CD4-positive, alpha-beta T cell treated with Interleukin-21 for 1 hour (primary cell): ENCODE data around the gene SPOCK2.

Experiments used
- DNase-seq: peaks from one replicate; pipeline ENCODE4 v3.0.0-alpha.2; 2020

SPOCK2 gene

DNA sequence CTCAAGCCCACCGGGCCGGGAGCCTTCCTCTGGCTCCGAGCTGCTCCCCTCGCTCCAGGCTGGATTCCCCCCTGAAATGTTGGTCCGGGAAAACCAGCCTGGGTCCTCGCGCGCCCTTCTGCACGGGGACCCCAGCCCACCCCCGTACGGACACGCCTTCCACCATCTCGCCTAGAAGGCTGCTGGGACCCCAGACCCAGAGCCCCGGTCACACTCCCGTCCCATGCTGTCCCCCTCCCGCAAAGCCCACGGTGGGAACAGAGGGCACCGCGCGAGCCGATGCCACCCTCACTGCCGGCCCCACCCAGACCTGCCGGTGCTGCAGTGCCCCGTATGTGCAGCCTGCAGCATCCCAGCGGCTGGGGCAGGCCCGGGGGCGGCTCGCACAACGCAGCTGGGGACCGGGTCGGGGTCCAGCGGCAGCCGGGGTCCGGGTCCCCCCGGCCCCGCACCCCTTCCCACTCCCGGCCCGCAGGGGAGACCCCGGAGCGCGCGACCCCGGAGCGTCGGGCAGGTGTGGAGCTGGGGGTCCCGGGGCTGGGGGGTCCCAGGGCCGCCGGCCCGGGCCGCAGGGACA is 871 bp downstream of the SPOCK2 start:
- DNase-seq, result peak; percentile 49

DNA sequence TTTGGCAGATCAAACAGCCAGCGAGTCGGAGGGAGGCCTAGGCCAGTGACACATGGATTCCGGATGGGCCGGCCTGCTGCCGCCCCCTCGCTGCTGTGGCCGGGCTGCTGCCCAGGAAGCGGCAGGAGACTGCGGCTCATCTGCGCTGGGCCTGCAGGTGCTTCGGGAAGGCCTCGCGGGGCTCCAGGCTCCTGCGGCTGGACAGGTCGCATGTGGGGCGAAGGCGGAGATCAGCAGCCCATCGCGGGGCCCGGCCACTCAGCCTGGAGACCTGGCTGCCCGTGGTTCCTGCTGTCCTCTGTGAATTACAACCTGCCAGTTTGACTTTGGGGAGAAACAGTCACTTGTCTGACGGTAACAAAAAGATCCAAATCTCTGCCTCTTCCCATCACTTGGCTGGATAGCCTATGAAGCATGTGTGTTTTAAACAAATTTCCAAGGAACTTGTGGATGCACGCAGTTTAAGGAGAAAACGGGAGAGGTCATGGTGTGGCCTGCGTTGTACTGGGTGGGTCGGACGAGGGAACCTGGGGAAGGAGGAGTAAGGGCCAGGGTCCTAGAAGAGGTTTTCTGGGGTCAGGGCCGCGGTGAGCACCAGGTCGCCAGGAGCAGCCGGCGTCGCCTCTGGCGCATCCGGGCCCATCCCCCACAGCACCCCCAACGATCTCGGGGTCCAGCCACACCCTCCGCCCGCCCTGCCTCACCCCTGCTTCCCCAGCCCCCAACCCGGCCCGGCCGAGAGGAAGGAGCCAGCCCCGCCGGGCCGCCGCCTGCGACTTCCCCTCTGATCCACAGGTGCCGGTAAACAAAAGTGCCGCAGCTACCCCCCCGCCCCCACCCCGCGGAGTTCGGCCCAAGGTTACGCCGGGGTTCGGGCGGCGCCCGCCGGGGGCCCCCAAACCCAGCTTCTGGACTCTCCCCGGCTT is 1.6 kb downstream of the SPOCK2 start:
- peak; percentile 80 for DNase-seq

DNA sequence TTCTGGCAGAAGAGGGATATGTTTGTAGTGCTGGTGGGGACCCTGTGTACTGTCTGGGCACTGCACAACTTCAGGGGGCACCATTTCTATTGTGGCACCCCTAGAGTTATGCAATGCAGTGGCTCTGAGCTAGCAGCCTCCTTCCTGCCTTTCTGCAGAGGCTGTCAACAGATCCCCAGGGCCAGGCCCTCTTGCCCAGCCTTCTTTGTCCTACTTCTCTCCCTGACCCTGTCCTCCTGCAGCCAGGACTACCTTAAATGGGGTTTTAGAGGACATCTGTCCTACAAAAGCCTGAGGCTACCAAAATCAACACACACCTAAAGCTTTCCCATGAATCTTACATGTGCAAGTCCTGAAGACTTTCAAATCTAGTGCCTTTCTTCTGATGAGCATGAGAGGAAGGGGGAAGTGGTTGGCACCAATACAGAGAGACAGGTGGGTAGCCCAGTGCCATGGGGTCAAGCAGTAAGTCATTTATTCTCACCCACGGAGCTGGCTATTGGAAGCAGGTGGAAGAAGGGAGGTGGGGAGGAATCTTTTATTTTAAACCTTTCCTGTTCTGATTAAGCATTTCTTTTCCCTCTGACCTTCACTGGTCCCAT is 2.4 kb downstream of the SPOCK2 start:
- no peak for DNase-seq

DNA sequence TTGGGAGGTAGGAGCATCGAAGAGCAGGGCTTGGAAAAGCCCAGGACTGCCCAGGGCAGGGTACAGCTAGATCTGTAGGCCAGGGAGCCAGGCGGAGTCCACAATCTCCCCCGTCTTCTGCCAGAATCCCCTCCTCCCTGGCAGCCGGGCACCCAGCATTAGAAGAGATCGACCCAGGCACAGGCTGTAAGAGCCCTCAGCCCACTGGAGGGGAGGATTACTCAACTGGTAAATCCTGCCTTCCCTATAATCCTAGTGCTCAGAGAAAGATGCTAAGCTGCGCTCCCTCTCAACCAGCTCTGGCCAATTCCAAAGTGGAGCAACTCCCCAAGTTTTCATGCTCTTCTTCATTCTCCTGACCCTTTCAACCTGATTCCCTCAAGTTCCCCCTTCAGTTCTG is 3.2 kb downstream of the SPOCK2 start:
- DNase-seq, result no peak

DNA sequence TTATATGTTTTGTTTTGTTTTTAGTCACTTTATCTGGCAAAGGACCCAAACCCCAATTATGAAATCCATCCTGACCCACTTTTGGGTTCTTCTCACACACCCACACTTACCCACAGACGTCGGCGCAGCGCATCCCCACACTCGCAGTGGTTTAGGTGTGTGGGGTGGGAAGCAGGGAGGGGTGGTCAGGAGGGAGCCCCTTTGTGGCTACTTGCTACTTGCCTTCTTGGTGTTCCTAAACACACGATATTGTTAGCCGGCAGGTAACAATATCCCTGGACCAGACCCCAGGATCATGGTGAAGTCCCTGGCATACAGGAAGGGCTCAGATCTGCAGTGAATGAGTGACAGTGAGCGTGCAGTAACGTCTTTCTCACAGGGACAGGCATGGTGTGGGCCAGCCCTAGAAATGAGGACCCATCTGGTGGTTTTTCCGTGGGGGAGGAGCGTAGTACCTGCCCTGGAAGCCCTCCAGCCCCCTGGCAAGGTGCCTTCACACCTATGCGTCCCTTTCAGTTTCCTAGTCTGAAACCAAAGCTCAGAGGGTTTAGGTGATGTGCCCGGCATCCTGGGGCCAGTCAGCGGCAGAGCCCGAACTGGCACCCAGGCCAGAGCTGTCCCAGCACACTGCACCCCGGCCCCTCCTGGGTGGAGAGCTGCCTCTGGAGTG is 4.4 kb downstream of the SPOCK2 start:
- peak; percentile 78 for DNase-seq

DNA sequence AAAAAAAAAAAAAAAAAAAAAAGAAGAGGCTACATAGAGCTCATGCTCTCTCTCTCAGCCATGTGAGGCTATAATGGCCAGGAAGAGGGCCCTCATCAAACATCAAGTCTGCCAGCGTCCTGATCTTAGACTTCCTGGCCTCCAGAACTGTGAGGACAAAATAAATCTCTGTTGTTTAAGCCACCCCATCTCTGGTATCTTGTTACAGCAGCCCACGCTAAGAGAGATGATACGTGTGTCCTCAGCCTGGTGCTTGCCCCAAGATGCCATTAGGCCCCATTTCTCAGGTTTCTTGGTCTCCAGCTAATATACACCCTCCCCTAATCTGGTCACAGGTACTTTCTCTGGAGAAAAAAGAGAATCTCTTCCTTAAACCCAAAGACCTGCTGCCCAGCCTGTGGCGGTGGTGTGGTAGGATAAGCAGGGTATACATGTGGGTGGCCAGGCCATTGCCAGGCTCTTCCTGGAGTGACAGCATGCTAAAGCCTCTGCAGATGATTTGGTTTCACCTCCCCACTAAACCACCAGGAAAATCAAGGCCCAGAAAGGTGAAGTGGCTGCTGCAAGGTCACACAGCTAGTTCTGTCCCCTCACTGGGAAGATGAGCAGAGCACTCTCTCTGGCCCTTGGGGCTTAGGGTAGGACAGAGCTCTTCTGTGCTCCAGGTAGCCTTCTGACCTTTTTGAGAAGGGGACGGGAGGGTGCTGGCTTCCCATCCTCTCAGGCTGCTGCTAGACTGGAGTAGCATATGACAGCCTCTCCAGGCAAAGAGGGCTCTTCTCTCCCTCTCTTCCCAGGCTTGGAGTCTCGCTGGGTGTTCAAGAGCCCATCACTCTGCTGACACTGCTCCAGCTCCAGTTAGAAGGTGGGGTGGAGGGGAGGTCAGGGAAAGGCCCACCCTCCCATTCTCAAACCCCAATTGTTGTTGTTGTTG is 5.2 kb downstream of the SPOCK2 start:
- DNase-seq, result no peak

DNA sequence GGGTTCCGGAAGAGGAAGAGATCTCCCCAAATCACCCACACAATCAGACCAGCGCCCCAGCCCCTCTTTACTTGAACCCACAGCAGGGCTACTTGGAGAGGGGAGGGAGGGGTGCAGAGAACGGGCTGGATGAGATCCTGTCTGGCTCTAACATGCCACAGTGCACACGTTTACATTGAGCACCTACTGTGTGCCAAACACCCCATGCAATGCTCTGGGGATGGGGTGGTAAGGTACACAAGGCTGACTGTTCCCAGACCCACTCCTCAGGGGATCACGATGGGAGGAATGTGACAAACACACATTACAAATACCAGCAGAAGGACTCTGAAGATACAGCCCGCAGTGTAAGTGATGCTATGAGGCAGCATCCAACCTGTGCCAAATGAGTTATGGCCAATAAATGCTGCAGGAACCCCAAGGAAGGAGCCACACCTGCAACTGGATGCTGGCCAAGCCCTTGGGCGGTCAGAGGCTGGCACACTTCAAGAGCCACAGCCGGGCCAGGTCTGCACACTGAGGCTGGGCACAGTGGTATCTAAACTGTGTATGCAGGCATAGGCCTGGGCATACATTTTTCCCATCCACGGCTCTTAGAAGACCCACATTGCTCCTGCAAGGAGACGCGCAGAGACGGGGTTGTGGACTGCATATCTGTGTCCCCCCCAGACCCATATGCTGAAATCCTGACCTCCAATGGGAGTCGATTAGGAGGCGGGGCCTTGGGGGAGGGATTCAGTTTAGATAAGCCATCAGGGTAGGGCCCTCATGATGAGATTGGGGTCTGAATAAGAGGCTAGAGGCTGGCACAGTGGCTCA is 6.4 kb downstream of the SPOCK2 start:
- no peak for DNase-seq

GRCh38 chr10:72081210-72081609 is 7.1 kb downstream of the SPOCK2 start:
- no peak for DNase-seq

- DNase-seq, result no peak
Measured at GRCh38 chr10:72080042-72080975, 8.0 kb downstream of the SPOCK2 start.

DNA sequence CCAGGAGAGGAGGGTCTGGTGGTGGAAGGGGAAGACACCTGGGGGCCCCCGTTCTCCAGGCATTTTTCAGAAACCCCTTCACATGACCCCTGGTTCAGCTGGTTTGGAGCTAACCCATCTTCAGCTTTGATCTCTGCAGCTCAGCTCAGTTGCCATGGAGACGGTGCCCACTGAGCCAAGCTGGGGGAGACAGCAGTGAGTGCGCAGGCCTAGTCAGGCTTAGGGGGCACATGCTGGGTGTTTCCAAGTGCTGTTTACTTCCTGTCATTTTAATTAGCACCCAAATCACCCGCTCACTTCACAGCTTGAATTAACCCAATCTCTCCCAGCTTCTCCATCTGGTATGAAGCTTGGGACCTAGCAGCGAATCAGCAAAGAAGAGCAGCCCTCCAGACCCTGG is 9.0 kb downstream of the SPOCK2 start:
- peak; percentile 83 for DNase-seq

GRCh38 chr10:72077275-72077990 is 10.9 kb downstream of the SPOCK2 start:
- DNase-seq, result no peak

DNA sequence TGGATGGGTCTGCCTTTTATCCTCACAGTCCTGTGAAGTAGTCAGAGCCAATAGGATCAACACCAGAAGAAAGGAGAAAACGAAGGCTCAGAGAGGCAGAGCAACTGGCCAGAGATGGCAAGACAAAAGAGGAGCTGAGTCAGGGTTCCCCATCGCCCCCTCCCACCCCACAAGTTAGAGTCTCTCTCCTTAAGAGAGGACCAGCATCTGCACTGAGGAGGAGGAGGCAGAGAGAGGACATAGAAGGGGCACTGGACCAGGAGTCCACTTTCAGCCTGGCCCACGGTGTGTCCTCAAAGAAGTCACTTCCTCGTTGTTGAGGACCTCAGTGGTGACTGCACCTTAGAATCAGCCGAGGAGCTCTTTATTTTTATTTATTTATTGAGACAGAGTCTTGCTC is 11.6 kb downstream of the SPOCK2 start:
- no peak for DNase-seq

DNA sequence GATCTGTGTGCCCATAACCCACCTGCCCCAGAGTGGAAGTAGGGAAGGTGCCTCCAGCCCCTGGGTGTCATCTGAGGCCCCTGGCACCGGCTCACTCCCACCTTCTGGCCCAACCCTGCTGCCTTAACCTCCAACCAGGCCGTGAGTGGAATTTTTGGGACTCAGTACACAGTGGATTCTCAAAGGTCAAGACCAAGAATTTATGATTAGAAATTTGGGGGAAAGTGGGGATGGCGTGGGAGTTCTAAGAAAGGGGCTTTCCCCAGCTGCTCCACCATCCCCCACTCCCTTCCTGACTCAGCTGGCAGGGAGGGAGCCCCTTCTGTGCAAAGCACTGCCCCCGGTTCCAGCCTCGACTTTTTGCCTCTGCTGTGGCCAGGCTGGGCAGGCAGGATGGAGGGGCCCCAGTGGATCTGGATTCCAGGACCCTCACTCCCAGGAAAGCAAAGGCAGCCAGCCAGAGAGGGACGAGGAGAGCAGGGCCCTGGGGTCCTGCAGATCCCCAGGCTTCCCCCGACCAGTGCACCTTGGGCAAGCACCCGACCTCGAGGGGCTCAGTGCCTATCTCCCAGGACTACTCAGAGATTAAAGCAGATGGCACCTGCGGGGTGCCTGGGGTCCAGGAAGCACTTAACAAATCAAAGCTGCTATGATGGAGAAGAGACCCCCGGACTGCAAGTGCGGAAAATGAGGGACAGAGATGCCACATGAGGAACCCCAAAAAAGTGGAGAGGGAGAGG is 12.8 kb downstream of the SPOCK2 start:
- no peak for DNase-seq

GRCh38 chr10:72074574-72075375 is 13.6 kb downstream of the SPOCK2 start:
- no peak for DNase-seq

DNA sequence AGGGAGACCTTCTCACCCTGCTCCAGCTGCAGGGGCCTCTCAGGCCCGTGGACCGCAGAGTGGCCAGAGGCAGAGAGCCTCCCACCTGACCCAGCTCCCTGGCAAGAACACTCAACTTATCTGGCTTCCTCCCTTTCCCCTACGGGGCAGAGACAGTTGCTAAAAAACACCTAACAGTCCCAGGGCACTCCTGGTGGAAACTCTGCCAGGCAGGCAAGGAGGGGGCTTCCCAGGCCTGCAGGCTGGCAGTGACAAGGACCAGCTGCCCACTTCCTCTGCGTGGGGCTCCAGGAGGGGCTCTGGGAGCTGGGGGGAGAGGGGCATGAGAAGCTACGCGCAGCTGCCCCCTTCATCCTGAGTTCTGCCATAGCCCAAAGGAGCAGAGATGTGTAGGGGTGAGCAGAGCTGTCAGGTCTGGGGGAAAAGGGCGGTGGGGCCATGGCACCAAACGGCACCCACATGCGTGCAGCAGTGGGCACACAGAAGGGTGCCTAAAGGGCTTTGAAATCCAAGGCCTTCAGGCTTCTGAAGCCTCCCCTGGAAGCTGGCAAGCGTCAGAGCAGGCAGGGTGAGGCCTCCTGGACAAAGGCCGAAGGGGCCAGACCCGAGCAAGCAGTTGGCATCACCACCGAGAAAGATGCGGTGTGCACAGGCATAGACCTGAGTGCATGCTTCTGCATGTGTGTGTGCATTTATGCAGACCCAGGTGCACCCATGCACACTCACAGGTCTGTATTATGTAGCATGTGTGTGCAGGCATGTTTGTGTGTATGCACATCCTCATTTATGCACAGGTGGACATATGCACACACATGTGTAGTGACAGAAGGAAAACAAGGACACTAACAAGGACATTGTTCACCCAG is 14.4 kb downstream of the SPOCK2 start:
- no peak for DNase-seq

- no peak for DNase-seq
Measured at GRCh38 chr10:72072639-72073038, 15.7 kb downstream of the SPOCK2 start.

DNA sequence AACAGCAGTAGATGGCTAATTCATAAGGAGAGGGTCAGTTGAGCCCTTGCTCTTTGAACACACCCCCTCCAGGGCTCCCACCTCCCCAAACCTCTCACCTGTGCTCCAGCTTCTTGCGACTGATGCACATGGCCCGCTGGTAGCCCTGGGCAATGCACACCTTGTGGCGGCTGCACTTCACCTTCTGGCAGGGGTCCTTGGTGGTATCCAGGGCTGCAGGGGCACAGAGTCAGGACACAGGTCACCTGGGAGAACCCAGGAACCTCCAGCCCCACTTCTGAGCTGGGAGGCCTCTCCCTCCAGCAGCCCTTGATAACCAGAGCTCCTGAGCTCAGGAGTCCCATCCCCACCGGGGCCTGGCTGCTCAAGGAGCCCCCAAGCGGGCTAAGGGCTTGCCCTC is 16.3 kb downstream of the SPOCK2 start:
- DNase-seq, result no peak
